Ecto neural progenitor cell (in vitro differentiated cells): ENCODE results near the gene PRDX5.

Experiments used
- DNase-seq: peaks from one replicate; pipeline ENCODE4 v3.0.0-alpha.2; 2018; ENCODE audit warnings: low spot score

The PRDX5 gene

GRCh38 chr11:64324692-64325469 lies 7.0 kb downstream of the PRDX5 start:
- DNase-seq = no peak

- no peak for DNase-seq
These were observed 9.5 kb downstream of the PRDX5 start for GRCh38 chr11:64327375-64327774.

GRCh38 chr11:64327993-64328392 lies 10.1 kb downstream of the PRDX5 start:
- no peak for DNase-seq

GRCh38 chr11:64330888-64331287 lies 13.0 kb downstream of the PRDX5 start:
- no peak for DNase-seq

- no peak for DNase-seq
These were observed 13.8 kb downstream of the PRDX5 start for GRCh38 chr11:64331569-64332371.

- DNase-seq = no peak
These were observed 15.6 kb downstream of the PRDX5 start for GRCh38 chr11:64333556-64333955.

GRCh38 chr11:64334764-64335735 lies 17.1 kb downstream of the PRDX5 start:
- DNase-seq = no peak

GRCh38 chr11:64337538-64338249 lies 19.8 kb downstream of the PRDX5 start:
- no peak for DNase-seq

GRCh38 chr11:64338716-64339115 lies 20.8 kb downstream of the PRDX5 start:
- no peak for DNase-seq

GRCh38 chr11:64339286-64339685 lies 21.4 kb downstream of the PRDX5 start:
- no peak for DNase-seq

- no peak for DNase-seq
These were observed 22.0 kb downstream of the PRDX5 start, which contains the start of gene CCDC88B for GRCh38 chr11:64339754-64340408. TSS of gene CCDC88B (plus strand) at chr11:64340204. CDS start at chr11:64340267, 63 bp downstream.

GRCh38 chr11:64340671-64341335 lies 22.9 kb downstream of the PRDX5 start:
- DNase-seq = peak; percentile 91

- no peak for DNase-seq
These were observed 23.5 kb downstream of the PRDX5 start for GRCh38 chr11:64341429-64341828.

GRCh38 chr11:64341851-64342791 lies 24.2 kb downstream of the PRDX5 start:
- peak; percentile 94 for DNase-seq

GRCh38 chr11:64342869-64343745 lies 25.2 kb downstream of the PRDX5 start:
- no peak for DNase-seq

- DNase-seq = no peak
These were observed 26.0 kb downstream of the PRDX5 start for GRCh38 chr11:64343767-64344559.

- no peak for DNase-seq
These were observed 26.9 kb downstream of the PRDX5 start for GRCh38 chr11:64344787-64345186.
